WTC11 (cell line): Measurements from ENCODE around the gene LGALS1. TPM values are rescaled to one million over a fixed set of nuclear protein-coding genes. Genes with fewer than 3 reads are reported as not detected.

Source experiments
- ATAC-seq: fragments of 200-7000 bp; cut with Tn5 transposase; 2 replicates; pipeline ENCODE4 v1.10.0; 2021; ENCODE audit warnings: mild to moderate bottlenecking, moderate library complexity
- CTCF ChIA-PET: fragments of 300-600 bp; sonication (Branson Sonifier 250); formaldehyde crosslinking; loops from one replicate; lab custom pipeline; 2021; ENCODE audit warnings: antibody characterized with exemption; lab: Charles Lee
- POLR2A ChIA-PET: fragments of 350-600 bp; sonication (Branson Sonifier 250); formaldehyde crosslinking; loops from one replicate; lab custom pipeline; 2021; ENCODE audit warnings: antibody characterized with exemption; lab: Charles Lee
- DNase-seq: peaks from one replicate; pipeline ENCODE4 v3.0.0; 2021; ENCODE audit warnings: low spot score
- H3K27ac Mint-ChIP-seq: 2 replicates; pipeline ENCODE4 v1.8.0; 2021; ENCODE audit warnings: mixed read lengths
- H3K27me3 Mint-ChIP-seq: 2 replicates; pipeline ENCODE4 v1.8.0; 2021; ENCODE audit warnings: low read depth, mild to moderate bottlenecking, moderate library complexity, mixed read lengths
- H3K36me3 Mint-ChIP-seq: 2 replicates; pipeline ENCODE4 v1.8.0; 2021; ENCODE audit warnings: mixed read lengths
- H3K4me1 Mint-ChIP-seq: 2 replicates; pipeline ENCODE4 v1.8.0; 2022; ENCODE audit warnings: mixed read lengths
- H3K4me3 Mint-ChIP-seq: 2 replicates; pipeline ENCODE4 v1.8.0; 2021; ENCODE audit warnings: mild to moderate bottlenecking, moderate library complexity, mixed read lengths
- H3K9me3 Mint-ChIP-seq: 2 replicates; pipeline ENCODE4 v1.8.0; 2021; ENCODE audit warnings: mixed read lengths
- CBFB ChIP-seq: sonication (generic); formaldehyde crosslinking; IDR thresholded peaks from 2 replicates; pipeline ENCODE4 v1.8.1; 2022; ENCODE audit warnings: mild to moderate bottlenecking, low read depth, missing genetic modification reagents
- FOXJ3 ChIP-seq: sonication (generic); formaldehyde crosslinking; IDR thresholded peaks from 2 replicates; pipeline ENCODE4 v1.9.0; 2021; ENCODE audit warnings: missing genetic modification reagents, mild to moderate bottlenecking, borderline replicate concordance
- FOXP1 ChIP-seq: sonication (generic); formaldehyde crosslinking; IDR thresholded peaks from 2 replicates; pipeline ENCODE4 v1.8.0; 2022; ENCODE audit warnings: missing genetic modification reagents, mild to moderate bottlenecking, moderate library complexity, borderline replicate concordance
- GABPB1 ChIP-seq: sonication (generic); formaldehyde crosslinking; IDR thresholded peaks from 2 replicates; pipeline ENCODE4 v1.8.1; 2023; ENCODE audit warnings: mild to moderate bottlenecking, missing genetic modification reagents
- GTF2I ChIP-seq: fragments of 250-450 bp; sonication (Bioruptor Pico); conservative IDR thresholded peaks from 2 replicates; pipeline ENCODE4 v1.4.0; 2021; ENCODE audit warnings: mild to moderate bottlenecking
- KAT7 ChIP-seq: sonication (generic); formaldehyde crosslinking; IDR thresholded peaks from 2 replicates; pipeline ENCODE4 v1.8.1; 2023; ENCODE audit warnings: missing genetic modification reagents, mild to moderate bottlenecking, borderline replicate concordance
- MAX ChIP-seq: sonication (generic); formaldehyde crosslinking; IDR thresholded peaks from 2 replicates; pipeline ENCODE4 v1.8.0; 2022; ENCODE audit warnings: mild to moderate bottlenecking, missing genetic modification reagents
- NFATC4 ChIP-seq: fragments of 250-450 bp; sonication (Bioruptor Pico); IDR thresholded peaks from 2 replicates; pipeline ENCODE4 v1.9.0; 2021; ENCODE audit warnings: mild to moderate bottlenecking
- NR2C2 ChIP-seq: sonication (generic); formaldehyde crosslinking; IDR thresholded peaks from 2 replicates; pipeline ENCODE4 v1.8.0; 2022; ENCODE audit warnings: mild to moderate bottlenecking, missing genetic modification reagents
- PRDM15 ChIP-seq: sonication (generic); formaldehyde crosslinking; IDR thresholded peaks from 2 replicates; pipeline ENCODE4 v1.8.0; 2022; ENCODE audit warnings: missing genetic modification reagents
- PRRX2 ChIP-seq: fragments of 250-450 bp; sonication (Bioruptor Pico); IDR thresholded peaks from 2 replicates; pipeline ENCODE4 v1.8.0; 2021; ENCODE audit warnings: mild to moderate bottlenecking
- SMAD3 ChIP-seq: sonication (generic); formaldehyde crosslinking; IDR thresholded peaks from 2 replicates; pipeline ENCODE4 v1.8.0; 2022; ENCODE audit warnings: missing genetic modification reagents, mild to moderate bottlenecking, borderline replicate concordance
- SOX15 ChIP-seq: fragments of 250-450 bp; sonication (Bioruptor Pico); IDR thresholded peaks from 2 replicates; pipeline ENCODE4 v1.9.0; 2021; ENCODE audit warnings: mild to moderate bottlenecking
- SP1 ChIP-seq: sonication (generic); formaldehyde crosslinking; conservative IDR thresholded peaks from 2 replicates; pipeline ENCODE4 v1.8.1; 2022; ENCODE audit warnings: missing genetic modification reagents
- TEAD1 ChIP-seq: sonication (generic); formaldehyde crosslinking; IDR thresholded peaks from 2 replicates; pipeline ENCODE4 v1.8.0; 2022; ENCODE audit warnings: mild to moderate bottlenecking, missing genetic modification reagents
- ZNF671 ChIP-seq: fragments of 250-450 bp; sonication (Bioruptor Pico); IDR thresholded peaks from 2 replicates; pipeline ENCODE4 v1.8.0; 2021; ENCODE audit warnings: mild to moderate bottlenecking
- total RNA-seq: library from RNA; stranded (reverse); gene quantifications from 3 replicates; pipeline ENCODE4 v1.2.3, GENCODE V29; 2021
- TF ChIP-seq, protein P1 (sequence below): sonication (generic); formaldehyde crosslinking; conservative IDR thresholded peaks from 2 replicates; pipeline ENCODE4 v1.8.1; 2022; ENCODE audit warnings: mild to moderate bottlenecking, missing genetic modification reagents
- TF ChIP-seq, protein P2 (sequence below): fragments of 250-450 bp; sonication (Bioruptor Pico); IDR thresholded peaks from 2 replicates; pipeline ENCODE4 v1.8.0; 2021; ENCODE audit warnings: mild to moderate bottlenecking
- TF ChIP-seq, protein P3 (sequence below): sonication (generic); formaldehyde crosslinking; IDR thresholded peaks from 2 replicates; pipeline ENCODE4 v1.8.0; 2023; ENCODE audit warnings: missing genetic modification reagents, mild to moderate bottlenecking, borderline replicate concordance
- TF ChIP-seq, protein P4 (sequence below): sonication (generic); formaldehyde crosslinking; IDR thresholded peaks from 2 replicates; pipeline ENCODE4 v1.8.1; 2023; ENCODE audit warnings: mild to moderate bottlenecking, missing genetic modification reagents
- TF ChIP-seq, protein P5 (sequence below): sonication (generic); formaldehyde crosslinking; IDR thresholded peaks from 2 replicates; pipeline ENCODE4 v1.8.1; 2023; ENCODE audit warnings: mild to moderate bottlenecking, moderate library complexity, missing genetic modification reagents

Gene LGALS1
- total RNA-seq, 1 experiment from 2014 or later = 17.3 TPM

DNA sequence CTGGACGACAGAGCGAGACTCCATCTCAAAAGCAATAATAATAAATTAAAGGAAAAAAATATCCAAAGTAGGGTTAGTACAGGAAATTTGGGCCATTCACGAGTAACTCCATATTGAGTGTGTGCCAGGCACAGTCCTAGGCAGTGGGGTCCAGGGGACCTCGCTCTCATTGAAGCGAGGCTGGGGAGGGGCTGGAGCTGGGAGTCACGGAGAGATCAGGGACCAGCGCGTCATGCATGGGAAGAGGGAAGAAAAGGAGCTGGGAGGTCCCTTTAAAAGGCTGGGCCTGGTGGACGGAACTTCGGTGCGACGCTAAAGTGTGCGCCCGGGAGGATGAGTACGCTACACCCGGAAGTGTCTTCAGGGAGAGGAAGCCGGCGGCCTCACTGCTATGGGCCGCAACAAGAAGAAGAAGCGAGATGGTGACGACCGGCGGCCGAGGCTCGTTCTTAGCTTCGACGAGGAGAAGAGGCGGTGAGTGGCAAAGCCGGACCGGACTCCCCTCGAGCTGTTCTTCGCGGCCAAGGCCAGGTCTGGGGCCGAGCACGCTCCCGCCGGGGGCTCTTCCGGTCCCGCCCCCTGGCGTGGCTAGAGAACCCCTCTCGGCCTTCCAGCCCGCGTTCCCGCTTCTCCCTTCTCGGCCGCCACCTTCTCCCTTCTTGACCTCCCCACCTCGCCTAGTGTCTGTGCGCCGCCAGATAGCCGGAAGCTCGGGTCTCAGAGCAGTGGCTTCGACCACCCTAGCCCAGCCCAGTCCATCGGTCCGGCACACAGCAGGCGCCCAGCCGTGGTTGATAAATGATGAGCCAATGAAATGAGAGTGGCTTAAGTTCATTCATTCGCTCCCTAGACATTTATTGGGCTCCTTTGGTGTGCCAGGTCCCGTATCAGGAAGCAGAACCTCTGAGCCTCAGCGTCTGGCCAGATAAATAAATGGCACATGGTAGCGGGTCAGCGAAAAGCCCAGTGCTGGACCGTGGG, 10.9 kb downstream of the LGALS1 start, which contains the start of gene NOL12:
Gene NOL12 (plus strand): TSS at position 342 of the 981 bp plus-strand sequence. CDS start 50 bp downstream, at position 392.
- POLR2A ChIA-PET = interaction anchor here (0.6 to 1.4 kb wide), 6 partner anchors 19 to 93 kb away, joined by 3 to 6 read pairs (median 4); partner anchors contain the start of genes GGA1 and PDXP
- CTCF ChIA-PET = interaction anchor here (0.8 to 2.8 kb wide), 10 partner anchors 10 to 95 kb away, joined by 3 to 21 read pairs (median 8); partner anchors contain the start of genes GGA1, PDXP and TRIOBP
- Mint-ChIP-seq H3K9me3 (no peaks in the 10 kb centered on the region), H3K27me3 (peaks cover 1% of the 10 kb centered on the region), H3K4me3 (peak within 1 kb of the TSS; percentile 99), H3K4me1 (peaks cover 10% of the 10 kb centered on the region), H3K27ac (peak within 1 kb of the TSS; percentile 96), H3K36me3 (peaks cover 17% of the 10 kb centered on the region)
- ATAC-seq (peak; percentile 84), DNase-seq (peak; percentile 84)
- TF ChIP-seq SP1 (CRISPR knock-in tag) (peak; percentile 96), PRRX2 (CRISPR knock-in tag) (no peak), CBFB (CRISPR knock-in tag) (0 out of 2 replicates have a peak, but pooled peaks have one; percentile 28), KAT7 (CRISPR knock-in tag) (0 out of 2 replicates have a peak, but pooled peaks have one; percentile 49), TEAD1 (CRISPR knock-in tag) (peak; percentile 77; the same call in 1 of the 2 replicates), ZNF671 (CRISPR knock-in tag) (no peak), MAX (CRISPR knock-in tag) (peak; percentile 80), SOX15 (CRISPR knock-in tag) (no peak), SMAD3 (CRISPR knock-in tag) (peak; percentile 54; the same call in 1 of the 2 replicates), PRDM15 (CRISPR knock-in tag) (peak; percentile 67; the same call in 1 of the 2 replicates), GABPB1 (CRISPR knock-in tag) (peak; percentile 88), FOXP1 (CRISPR knock-in tag) (peak; percentile 10; the same call in 1 of the 2 replicates), FOXJ3 (CRISPR knock-in tag) (no peak), NFATC4 (CRISPR knock-in tag) (no peak), NR2C2 (CRISPR knock-in tag) (no peak), GTF2I (CRISPR knock-in tag) (0 out of 2 replicates have a peak, but pooled peaks have one; percentile 10)
- TF ChIP-seq, protein P1, sequence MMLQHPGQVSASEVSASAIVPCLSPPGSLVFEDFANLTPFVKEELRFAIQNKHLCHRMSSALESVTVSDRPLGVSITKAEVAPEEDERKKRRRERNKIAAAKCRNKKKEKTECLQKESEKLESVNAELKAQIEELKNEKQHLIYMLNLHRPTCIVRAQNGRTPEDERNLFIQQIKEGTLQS (CRISPR knock-in tag) = 0 out of 2 replicates have a peak, but pooled peaks have one; percentile 22
- TF ChIP-seq, protein P2, sequence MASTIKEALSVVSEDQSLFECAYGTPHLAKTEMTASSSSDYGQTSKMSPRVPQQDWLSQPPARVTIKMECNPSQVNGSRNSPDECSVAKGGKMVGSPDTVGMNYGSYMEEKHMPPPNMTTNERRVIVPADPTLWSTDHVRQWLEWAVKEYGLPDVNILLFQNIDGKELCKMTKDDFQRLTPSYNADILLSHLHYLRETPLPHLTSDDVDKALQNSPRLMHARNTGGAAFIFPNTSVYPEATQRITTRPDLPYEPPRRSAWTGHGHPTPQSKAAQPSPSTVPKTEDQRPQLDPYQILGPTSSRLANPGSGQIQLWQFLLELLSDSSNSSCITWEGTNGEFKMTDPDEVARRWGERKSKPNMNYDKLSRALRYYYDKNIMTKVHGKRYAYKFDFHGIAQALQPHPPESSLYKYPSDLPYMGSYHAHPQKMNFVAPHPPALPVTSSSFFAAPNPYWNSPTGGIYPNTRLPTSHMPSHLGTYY (CRISPR knock-in tag) = no peak
- TF ChIP-seq, protein P3, sequence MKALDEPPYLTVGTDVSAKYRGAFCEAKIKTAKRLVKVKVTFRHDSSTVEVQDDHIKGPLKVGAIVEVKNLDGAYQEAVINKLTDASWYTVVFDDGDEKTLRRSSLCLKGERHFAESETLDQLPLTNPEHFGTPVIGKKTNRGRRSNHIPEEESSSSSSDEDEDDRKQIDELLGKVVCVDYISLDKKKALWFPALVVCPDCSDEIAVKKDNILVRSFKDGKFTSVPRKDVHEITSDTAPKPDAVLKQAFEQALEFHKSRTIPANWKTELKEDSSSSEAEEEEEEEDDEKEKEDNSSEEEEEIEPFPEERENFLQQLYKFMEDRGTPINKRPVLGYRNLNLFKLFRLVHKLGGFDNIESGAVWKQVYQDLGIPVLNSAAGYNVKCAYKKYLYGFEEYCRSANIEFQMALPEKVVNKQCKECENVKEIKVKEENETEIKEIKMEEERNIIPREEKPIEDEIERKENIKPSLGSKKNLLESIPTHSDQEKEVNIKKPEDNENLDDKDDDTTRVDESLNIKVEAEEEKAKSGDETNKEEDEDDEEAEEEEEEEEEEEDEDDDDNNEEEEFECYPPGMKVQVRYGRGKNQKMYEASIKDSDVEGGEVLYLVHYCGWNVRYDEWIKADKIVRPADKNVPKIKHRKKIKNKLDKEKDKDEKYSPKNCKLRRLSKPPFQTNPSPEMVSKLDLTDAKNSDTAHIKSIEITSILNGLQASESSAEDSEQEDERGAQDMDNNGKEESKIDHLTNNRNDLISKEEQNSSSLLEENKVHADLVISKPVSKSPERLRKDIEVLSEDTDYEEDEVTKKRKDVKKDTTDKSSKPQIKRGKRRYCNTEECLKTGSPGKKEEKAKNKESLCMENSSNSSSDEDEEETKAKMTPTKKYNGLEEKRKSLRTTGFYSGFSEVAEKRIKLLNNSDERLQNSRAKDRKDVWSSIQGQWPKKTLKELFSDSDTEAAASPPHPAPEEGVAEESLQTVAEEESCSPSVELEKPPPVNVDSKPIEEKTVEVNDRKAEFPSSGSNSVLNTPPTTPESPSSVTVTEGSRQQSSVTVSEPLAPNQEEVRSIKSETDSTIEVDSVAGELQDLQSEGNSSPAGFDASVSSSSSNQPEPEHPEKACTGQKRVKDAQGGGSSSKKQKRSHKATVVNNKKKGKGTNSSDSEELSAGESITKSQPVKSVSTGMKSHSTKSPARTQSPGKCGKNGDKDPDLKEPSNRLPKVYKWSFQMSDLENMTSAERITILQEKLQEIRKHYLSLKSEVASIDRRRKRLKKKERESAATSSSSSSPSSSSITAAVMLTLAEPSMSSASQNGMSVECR = peak; percentile 80; the same call in 1 of the 2 replicates
- TF ChIP-seq, protein P4, sequence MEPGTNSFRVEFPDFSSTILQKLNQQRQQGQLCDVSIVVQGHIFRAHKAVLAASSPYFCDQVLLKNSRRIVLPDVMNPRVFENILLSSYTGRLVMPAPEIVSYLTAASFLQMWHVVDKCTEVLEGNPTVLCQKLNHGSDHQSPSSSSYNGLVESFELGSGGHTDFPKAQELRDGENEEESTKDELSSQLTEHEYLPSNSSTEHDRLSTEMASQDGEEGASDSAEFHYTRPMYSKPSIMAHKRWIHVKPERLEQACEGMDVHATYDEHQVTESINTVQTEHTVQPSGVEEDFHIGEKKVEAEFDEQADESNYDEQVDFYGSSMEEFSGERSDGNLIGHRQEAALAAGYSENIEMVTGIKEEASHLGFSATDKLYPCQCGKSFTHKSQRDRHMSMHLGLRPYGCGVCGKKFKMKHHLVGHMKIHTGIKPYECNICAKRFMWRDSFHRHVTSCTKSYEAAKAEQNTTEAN (CRISPR knock-in tag) = 0 out of 2 replicates have a peak, but pooled peaks have one; percentile 16
- TF ChIP-seq, protein P5, sequence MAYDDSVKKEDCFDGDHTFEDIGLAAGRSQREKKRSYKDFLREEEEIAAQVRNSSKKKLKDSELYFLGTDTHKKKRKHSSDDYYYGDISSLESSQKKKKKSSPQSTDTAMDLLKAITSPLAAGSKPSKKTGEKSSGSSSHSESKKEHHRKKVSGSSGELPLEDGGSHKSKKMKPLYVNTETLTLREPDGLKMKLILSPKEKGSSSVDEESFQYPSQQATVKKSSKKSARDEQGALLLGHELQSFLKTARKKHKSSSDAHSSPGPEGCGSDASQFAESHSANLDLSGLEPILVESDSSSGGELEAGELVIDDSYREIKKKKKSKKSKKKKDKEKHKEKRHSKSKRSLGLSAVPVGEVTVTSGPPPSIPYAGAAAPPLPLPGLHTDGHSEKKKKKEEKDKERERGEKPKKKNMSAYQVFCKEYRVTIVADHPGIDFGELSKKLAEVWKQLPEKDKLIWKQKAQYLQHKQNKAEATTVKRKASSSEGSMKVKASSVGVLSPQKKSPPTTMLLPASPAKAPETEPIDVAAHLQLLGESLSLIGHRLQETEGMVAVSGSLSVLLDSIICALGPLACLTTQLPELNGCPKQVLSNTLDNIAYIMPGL (CRISPR knock-in tag) = peak; percentile 40; the same call in 1 of the 2 replicates
